HPDE6-E6E7 (cell line): ENCODE measurements around the gene PLIN4.
A peak's percentile ranks its signal among the peaks of the same experiment; 100 is the strongest.

Experiments used
- DNase-seq: peaks from one replicate; pipeline ENCODE4 v3.0.0; 2011; ENCODE audit warnings: missing footprints; ENCODE audit errors: extremely low spot score

Gene PLIN4

GRCh38 chr19:4507150-4507452, 11.2 kb downstream of the PLIN4 start:
- DNase-seq, result no peak

GRCh38 chr19:4506449-4507149, 11.7 kb downstream of the PLIN4 start:
- peak; percentile 29 for DNase-seq

GRCh38 chr19:4505570-4506448, 12.5 kb downstream of the PLIN4 start:
- no peak for DNase-seq

- no peak for DNase-seq
These were observed 13.3 kb downstream of the PLIN4 start for GRCh38 chr19:4504891-4505569.

GRCh38 chr19:4504297-4504701, 14.0 kb downstream of the PLIN4 start:
- no peak for DNase-seq

GRCh38 chr19:4503825-4504170, 14.5 kb downstream of the PLIN4 start:
- no peak for DNase-seq

- DNase-seq, result no peak
These were observed 15.0 kb downstream of the PLIN4 start for GRCh38 chr19:4503132-4503824.

- no peak for DNase-seq
These were observed 15.8 kb downstream of the PLIN4 start for GRCh38 chr19:4502282-4503131.

- DNase-seq, result no peak
These were observed 16.6 kb downstream of the PLIN4 start for GRCh38 chr19:4501691-4502090.

GRCh38 chr19:4500841-4501591, 17.3 kb downstream of the PLIN4 start:
- no peak for DNase-seq

GRCh38 chr19:4499855-4500254, 18.4 kb downstream of the PLIN4 start:
- DNase-seq, result no peak

- DNase-seq, result no peak
These were observed 19.0 kb downstream of the PLIN4 start for GRCh38 chr19:4499318-4499717.

GRCh38 chr19:4498694-4499093, 19.6 kb downstream of the PLIN4 start:
- no peak for DNase-seq

GRCh38 chr19:4497770-4498389, 20.4 kb downstream of the PLIN4 start:
- no peak for DNase-seq

- DNase-seq, result no peak
These were observed 22.0 kb downstream of the PLIN4 start for GRCh38 chr19:4496304-4496703.

- peak; percentile 51 for DNase-seq
These were observed 22.8 kb downstream of the PLIN4 start for GRCh38 chr19:4495471-4495870.

GRCh38 chr19:4494691-4495064, 23.6 kb downstream of the PLIN4 start:
- no peak for DNase-seq

- no peak for DNase-seq
These were observed 24.2 kb downstream of the PLIN4 start for GRCh38 chr19:4493929-4494690.
